ENCODE data around the gene ST3GAL3. TPM values are rescaled to one million over a fixed set of nuclear protein-coding genes. Genes with fewer than 3 reads are reported as not detected.

Gene ST3GAL3
- total and polyA plus RNA-seq, 2 donors (not counting 3 experiments of a cell fraction or from before 2014, with no cell fraction given) = 14.3 to 35.8 TPM

DNA sequence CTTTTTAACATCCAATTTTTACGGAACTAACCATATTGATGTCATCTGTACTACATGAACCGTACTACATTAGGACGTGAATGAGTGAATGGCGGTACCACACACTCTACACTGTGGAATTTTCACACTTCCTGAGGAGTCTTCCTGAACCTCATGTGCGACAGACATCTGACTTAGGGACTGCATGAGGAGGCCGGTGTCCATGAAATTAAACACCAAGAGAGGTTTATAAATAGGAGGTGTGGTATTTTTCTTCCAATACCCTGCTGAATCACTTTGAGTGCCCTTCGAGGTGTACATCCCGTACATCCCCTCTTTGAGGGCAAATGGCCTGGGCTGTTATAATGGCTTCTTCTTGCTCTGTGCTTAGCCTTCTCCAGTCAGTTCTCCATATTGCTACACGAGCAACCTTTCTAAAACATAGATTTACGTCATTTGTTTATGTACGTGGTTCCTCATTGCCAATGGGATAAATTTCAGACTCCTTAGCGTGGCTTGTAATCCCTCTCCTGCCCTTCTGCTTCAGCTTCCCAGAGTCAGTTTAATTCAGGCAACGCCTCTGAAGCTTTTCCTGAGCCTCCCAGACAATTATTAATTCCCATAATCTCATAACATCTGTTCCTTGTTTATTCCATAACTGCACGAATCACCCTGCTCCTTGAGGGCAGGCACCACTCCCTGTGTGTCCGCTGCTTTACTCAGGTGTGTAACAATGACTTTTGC is 9.4 kb downstream of the ST3GAL3 start:
- CTCF ChIA-PET = interaction anchor here (0.7 to 1.6 kb wide), 4 partner anchors 10 to 46 kb away, joined by 3 to 5 read pairs (median 4); partner anchors contain the start of gene ST3GAL3
- no peaks in the 10 kb centered on the region for H3K9me3 ChIP-seq (replicated peaks; ENCODE audit: control insufficient read depth, insufficient read depth, low read length)
- TF ChIP-seq JUN (IDR thresholded peaks at IDR 0.05; ENCODE audit: borderline replicate concordance, insufficient read depth, insufficient read length, low read depth) = no peak
- TF ChIP-seq, protein P1, sequence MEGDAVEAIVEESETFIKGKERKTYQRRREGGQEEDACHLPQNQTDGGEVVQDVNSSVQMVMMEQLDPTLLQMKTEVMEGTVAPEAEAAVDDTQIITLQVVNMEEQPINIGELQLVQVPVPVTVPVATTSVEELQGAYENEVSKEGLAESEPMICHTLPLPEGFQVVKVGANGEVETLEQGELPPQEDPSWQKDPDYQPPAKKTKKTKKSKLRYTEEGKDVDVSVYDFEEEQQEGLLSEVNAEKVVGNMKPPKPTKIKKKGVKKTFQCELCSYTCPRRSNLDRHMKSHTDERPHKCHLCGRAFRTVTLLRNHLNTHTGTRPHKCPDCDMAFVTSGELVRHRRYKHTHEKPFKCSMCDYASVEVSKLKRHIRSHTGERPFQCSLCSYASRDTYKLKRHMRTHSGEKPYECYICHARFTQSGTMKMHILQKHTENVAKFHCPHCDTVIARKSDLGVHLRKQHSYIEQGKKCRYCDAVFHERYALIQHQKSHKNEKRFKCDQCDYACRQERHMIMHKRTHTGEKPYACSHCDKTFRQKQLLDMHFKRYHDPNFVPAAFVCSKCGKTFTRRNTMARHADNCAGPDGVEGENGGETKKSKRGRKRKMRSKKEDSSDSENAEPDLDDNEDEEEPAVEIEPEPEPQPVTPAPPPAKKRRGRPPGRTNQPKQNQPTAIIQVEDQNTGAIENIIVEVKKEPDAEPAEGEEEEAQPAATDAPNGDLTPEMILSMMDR (IDR thresholded peaks at IDR 0.05; ENCODE audit: extremely low read depth in 1 of 2, insufficient read depth in 1 of 2, low read depth in 1 of 2, low read length in 2 of 2) = no peak
- no peak for TF ChIP-seq FOS (IDR thresholded peaks at IDR 0.05; ENCODE audit: borderline replicate concordance, insufficient read depth, low read length)
- TF ChIP-seq POLR2A (IDR thresholded peaks at IDR 0.05; ENCODE audit: low read depth, low read length) = no peak
- TF ChIP-seq GATA2 (IDR thresholded peaks at IDR 0.05; ENCODE audit: insufficient read depth, insufficient read length, low read depth, low read length) = no peak
- no peak for TF ChIP-seq EZH2 (IDR thresholded peaks at IDR 0.05; ENCODE audit: borderline replicate concordance, low read depth, low read length, severe bottlenecking)
- TF ChIP-seq MAX (IDR thresholded peaks at IDR 0.05; ENCODE audit: insufficient read depth, insufficient read length) = no peak
- TF ChIP-seq POLR2AphosphoS5 (IDR thresholded peaks at IDR 0.05; ENCODE audit: insufficient read depth, low read depth, low read length) = no peak
- TF ChIP-seq MYC (IDR thresholded peaks at IDR 0.05; ENCODE audit: low read depth, low read length) = no peak
- intact Hi-C loops (cut with micrococcal nuclease) (no loop called here), dilution Hi-C loops (cut with MboI; ENCODE audit: extremely low pct_ligation_motif_present, low sequenced_read_pairs) (no loop called here)
- POLR2A ChIA-PET = no interaction called here
- FAIRE-seq (no peak), DNase-seq (ENCODE audit: low read depth, low spot score) (no peak)
- no peak overlapping the region for H3K27ac ChIP-seq (ENCODE audit: insufficient read depth, low read depth, low read length)
- H2AFZ ChIP-seq (ENCODE audit: low read depth, low read length) = no peak overlapping the region
- peaks cover 14% of the 10 kb centered on the region for H3K4me1 ChIP-seq (ENCODE audit: control insufficient read depth, extremely low read depth, insufficient read depth, low read length)
- H4K20me1 ChIP-seq (replicated peaks; ENCODE audit: control insufficient read depth, extremely low read depth, insufficient read depth, low read length) = no peaks in the 10 kb centered on the region
- H3K36me3 ChIP-seq (ENCODE audit: control insufficient read depth in 2 of 2, extremely low read depth in 1 of 2, insufficient read depth in 2 of 2, low read length in 2 of 2) = no peaks in the 10 kb centered on the region
- BruUV-seq (replicated peaks) = no TSS peak
- H3K27me3 ChIP-seq (ENCODE audit: control insufficient read depth in 2 of 2, insufficient read depth in 2 of 2, low read length in 2 of 2) = no peaks in the 10 kb centered on the region
- H3K79me2 ChIP-seq (ENCODE audit: control insufficient read depth, insufficient read depth, low read length) = peaks cover 47% of the 10 kb centered on the region
- H3K9ac ChIP-seq (replicated peaks; ENCODE audit: extremely low read depth, insufficient read depth, low read length) = no peak overlapping the region
- no peak overlapping the region for H3K4me2 ChIP-seq (ENCODE audit: insufficient read depth, low read length)
- no peak overlapping the region for H3K4me3 ChIP-seq (replicated peaks in 1 of 3; ENCODE audit: insufficient read depth in 1 of 3, low read depth in 1 of 3, low read length in 3 of 3)
- H3K9me1 ChIP-seq (replicated peaks; ENCODE audit: control insufficient read depth, extremely low read depth, insufficient read depth, low read length) = no peaks in the 10 kb centered on the region
